GM23338 (cell line): ENCODE measurements around the gene PCDHB16. TPM values are rescaled to one million over a fixed set of nuclear protein-coding genes. Genes with fewer than 3 reads are reported as not detected.
"Not testable (repeated sequence)": the region's sequence is repeated elsewhere in the genome, so short reads cannot be mapped to it uniquely, and the experiment has no call there.

ENCODE experiments used
- ATAC-seq: fragments of 200-7000 bp; cut with Tn5 transposase; 3 replicates; pipeline ENCODE4 v1.9.1; 2020
- DNase-seq: peaks from one replicate; pipeline ENCODE4 v3.0.0-alpha.2; 2015; ENCODE audit warnings: low spot score
- H2AFZ ChIP-seq: fragments of 200-600 bp; sonication (generic); 2 replicates; pipeline ENCODE4 v1.8.0; 2016; ENCODE audit warnings: antibody characterized with exemption, mild to moderate bottlenecking, moderate library complexity
- H3F3A ChIP-seq: fragments of 200-600 bp; sonication (generic); replicated peaks from 2 replicates; pipeline ENCODE4 v1.8.0; 2017; ENCODE audit warnings: antibody characterized with exemption, mixed run types, low read depth
- H3K27ac ChIP-seq: fragments of 200-600 bp; sonication (generic); 2 replicates; pipeline ENCODE4 v1.6.1; 2016; ENCODE audit warnings: low read depth
- H3K27me3 ChIP-seq: fragments of 200-600 bp; sonication (generic); 2 replicates; pipeline ENCODE4 v1.8.0; 2016; ENCODE audit warnings: mild to moderate bottlenecking, mixed run types, moderate library complexity; ENCODE audit not compliant: insufficient read depth
- H3K36me3 ChIP-seq: fragments of 200-600 bp; sonication (generic); 2 replicates; pipeline ENCODE4 v1.8.0; 2016; ENCODE audit warnings: mild to moderate bottlenecking; ENCODE audit not compliant: insufficient read depth
- H3K4me1 ChIP-seq: fragments of 200-600 bp; sonication (generic); 2 replicates; pipeline ENCODE4 v1.8.0; 2016; ENCODE audit warnings: mild to moderate bottlenecking, moderate library complexity; ENCODE audit not compliant: insufficient read depth
- H3K4me2 ChIP-seq: fragments of 200-600 bp; sonication (generic); 2 replicates; pipeline ENCODE4 v1.7.1; 2017; ENCODE audit warnings: mixed run types
- H3K4me3 ChIP-seq: fragments of 200-600 bp; sonication (generic); 2 replicates; pipeline ENCODE4 v1.6.1; 2016; ENCODE audit warnings: mixed run types
- H3K79me2 ChIP-seq: fragments of 200-600 bp; sonication (generic); replicated peaks from 2 replicates; pipeline ENCODE4 v1.8.0; 2017; ENCODE audit warnings: mild to moderate bottlenecking; ENCODE audit not compliant: insufficient read depth
- H3K9me2 ChIP-seq: fragments of 200-600 bp; sonication (generic); 2 replicates; pipeline ENCODE4 v1.8.0; 2017; ENCODE audit not compliant: insufficient read depth
- H4K20me1 ChIP-seq: fragments of 200-600 bp; sonication (generic); replicated peaks from 2 replicates; pipeline ENCODE4 v1.8.0; 2017; ENCODE audit warnings: mild to moderate bottlenecking; ENCODE audit not compliant: insufficient read depth
- H3K27ac Mint-ChIP-seq: 2 replicates; pipeline ENCODE4 v1.8.0; 2020; ENCODE audit warnings: inconsistent platforms, mild to moderate bottlenecking, moderate library complexity, mixed read lengths
- H3K27me3 Mint-ChIP-seq: 3 replicates; pipeline ENCODE4 v1.8.0; 2022; ENCODE audit warnings: low read depth, mild to moderate bottlenecking, moderate library complexity, mixed read lengths, inconsistent platforms; ENCODE audit not compliant: insufficient read depth, poor library complexity
- H3K36me3 Mint-ChIP-seq: 3 replicates; pipeline ENCODE4 v1.8.0; 2021; ENCODE audit warnings: low read depth, mild to moderate bottlenecking, inconsistent platforms, moderate library complexity, mixed read lengths
- H3K4me1 Mint-ChIP-seq: 3 replicates; pipeline ENCODE4 v1.8.0; 2020; ENCODE audit warnings: mild to moderate bottlenecking, inconsistent platforms, mixed read lengths
- H3K4me3 Mint-ChIP-seq: 3 replicates; pipeline ENCODE4 v1.8.0; 2021; ENCODE audit warnings: moderate library complexity, mild to moderate bottlenecking, inconsistent platforms, mixed read lengths
- H3K9me3 Mint-ChIP-seq: 3 replicates; pipeline ENCODE4 v1.8.0; 2020; ENCODE audit warnings: moderate library complexity, mild to moderate bottlenecking, inconsistent platforms, mixed read lengths
- polyA plus RNA-seq: library from polyadenylated mRNA; unstranded; fragments of >200 nt; fragmentation: Nextera tagmentation; extraction: Ambion mirVana; gene quantifications from 2 replicates; pipeline ENCODE4 v1.2.1, GENCODE V29; 2016
- total RNA-seq: library from RNA; depleted of rRNA; stranded (reverse); fragments of >200 nt; shearing (Covaris generic); gene quantifications from 2 replicates; pipeline ENCODE4 v1.2.3, GENCODE V29; 2014
- TF ChIP-seq, protein P1 (sequence below), 2 experiments: fragments of 200-600 bp in 1 of 2; sonication (generic) in 1 of 2; conservative IDR thresholded peaks; 2 replicates each; pipeline versions ENCODE4 v1.5.1 to v1.6.1; 2016 to 2017; ENCODE audit warnings: antibody characterized with exemption in 2 of 2, low read depth in 2 of 2, mild to moderate bottlenecking in 2 of 2, moderate library complexity in 1 of 2

PCDHB16 gene
- total and polyA plus RNA-seq, 2 experiments from 2014 or later = 0.92 to 2.4 TPM

DNA sequence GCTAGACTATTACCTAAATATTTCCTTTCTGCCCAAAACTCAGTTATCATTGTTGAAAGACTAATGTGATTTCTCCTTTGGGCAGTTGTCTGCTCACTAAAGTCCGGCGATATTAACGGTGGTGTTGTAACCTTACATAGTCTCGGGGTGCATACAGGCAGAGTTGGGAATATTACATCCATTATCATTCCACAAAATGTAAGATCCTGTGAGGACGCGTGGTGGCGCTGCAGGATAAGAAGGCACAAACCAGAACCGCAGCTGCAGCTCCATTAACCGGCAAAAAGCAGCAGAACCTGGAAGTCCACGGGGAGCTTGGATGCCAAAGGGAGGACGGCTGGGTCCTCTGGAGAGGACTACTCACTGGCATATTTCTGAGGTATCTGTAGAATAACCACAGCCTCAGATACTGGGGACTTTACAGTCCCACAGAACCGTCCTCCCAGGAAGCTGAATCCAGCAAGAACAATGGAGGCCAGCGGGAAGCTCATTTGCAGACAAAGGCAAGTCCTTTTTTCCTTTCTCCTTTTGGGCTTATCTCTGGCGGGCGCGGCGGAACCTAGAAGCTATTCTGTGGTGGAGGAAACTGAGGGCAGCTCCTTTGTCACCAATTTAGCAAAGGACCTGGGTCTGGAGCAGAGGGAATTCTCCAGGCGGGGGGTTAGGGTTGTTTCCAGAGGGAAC lies 31.6 kb downstream of the PCDHB16 start, which contains the start of gene PCDHB13:
Gene PCDHB13, plus strand, starts transcription at position 264 of the 684 bp plus-strand sequence. Its CDS starts 205 bp downstream, at position 469.
- H3K4me2 ChIP-seq, H3F3A ChIP-seq, H3K4me1 ChIP-seq, H3K79me2 ChIP-seq, H2AFZ ChIP-seq, H3K4me1 Mint-ChIP-seq, H3K27me3 ChIP-seq, H3K9me2 ChIP-seq, H3K27me3 Mint-ChIP-seq, H3K27ac ChIP-seq, H3K36me3 ChIP-seq, H3K27ac Mint-ChIP-seq, H4K20me1 ChIP-seq: not testable (repeated sequence)
- H3K36me3 Mint-ChIP-seq = peaks cover 33% of the 10 kb centered on the region
- ATAC-seq (peak; percentile 89), DNase-seq (peak; percentile 90)
- H3K4me3 Mint-ChIP-seq = peak within 1 kb of the TSS; percentile 38; the same call in 1 of the 3 replicates
- peak within 1 kb of the TSS; percentile 35; the same call in 1 of the 2 replicates for H3K4me3 ChIP-seq
- TF ChIP-seq, protein P1, sequence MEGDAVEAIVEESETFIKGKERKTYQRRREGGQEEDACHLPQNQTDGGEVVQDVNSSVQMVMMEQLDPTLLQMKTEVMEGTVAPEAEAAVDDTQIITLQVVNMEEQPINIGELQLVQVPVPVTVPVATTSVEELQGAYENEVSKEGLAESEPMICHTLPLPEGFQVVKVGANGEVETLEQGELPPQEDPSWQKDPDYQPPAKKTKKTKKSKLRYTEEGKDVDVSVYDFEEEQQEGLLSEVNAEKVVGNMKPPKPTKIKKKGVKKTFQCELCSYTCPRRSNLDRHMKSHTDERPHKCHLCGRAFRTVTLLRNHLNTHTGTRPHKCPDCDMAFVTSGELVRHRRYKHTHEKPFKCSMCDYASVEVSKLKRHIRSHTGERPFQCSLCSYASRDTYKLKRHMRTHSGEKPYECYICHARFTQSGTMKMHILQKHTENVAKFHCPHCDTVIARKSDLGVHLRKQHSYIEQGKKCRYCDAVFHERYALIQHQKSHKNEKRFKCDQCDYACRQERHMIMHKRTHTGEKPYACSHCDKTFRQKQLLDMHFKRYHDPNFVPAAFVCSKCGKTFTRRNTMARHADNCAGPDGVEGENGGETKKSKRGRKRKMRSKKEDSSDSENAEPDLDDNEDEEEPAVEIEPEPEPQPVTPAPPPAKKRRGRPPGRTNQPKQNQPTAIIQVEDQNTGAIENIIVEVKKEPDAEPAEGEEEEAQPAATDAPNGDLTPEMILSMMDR (conservative IDR thresholded peaks at IDR 0.05; ENCODE audit: low read depth in 2 of 2) = peak; percentile 72 to 73
- H3K9me3 Mint-ChIP-seq = peaks cover 37% of the 10 kb centered on the region

DNA sequence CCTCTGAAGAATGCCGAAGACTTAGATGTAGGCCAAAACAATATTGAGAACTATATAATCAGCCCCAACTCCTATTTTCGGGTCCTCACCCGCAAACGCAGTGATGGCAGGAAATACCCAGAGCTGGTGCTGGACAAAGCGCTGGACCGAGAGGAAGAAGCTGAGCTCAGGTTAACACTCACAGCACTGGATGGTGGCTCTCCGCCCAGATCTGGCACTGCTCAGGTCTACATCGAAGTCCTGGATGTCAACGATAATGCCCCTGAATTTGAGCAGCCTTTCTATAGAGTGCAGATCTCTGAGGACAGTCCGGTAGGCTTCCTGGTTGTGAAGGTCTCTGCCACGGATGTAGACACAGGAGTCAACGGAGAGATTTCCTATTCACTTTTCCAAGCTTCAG lies 32.4 kb downstream of the PCDHB16 start:
- H3K27ac Mint-ChIP-seq, DNase-seq, H4K20me1 ChIP-seq, H3K4me3 ChIP-seq, H3K4me1 ChIP-seq, H3K4me2 ChIP-seq, H3K4me1 Mint-ChIP-seq, H3K27me3 ChIP-seq, H3K36me3 ChIP-seq, ATAC-seq, H3K27ac ChIP-seq, H3F3A ChIP-seq, H3K9me2 ChIP-seq, H2AFZ ChIP-seq, H3K27me3 Mint-ChIP-seq, H3K79me2 ChIP-seq, H3K4me3 Mint-ChIP-seq: not testable (repeated sequence)
- Mint-ChIP-seq H3K9me3 (peaks cover 34% of the 10 kb centered on the region), H3K36me3 (peaks cover 32% of the 10 kb centered on the region)

DNA sequence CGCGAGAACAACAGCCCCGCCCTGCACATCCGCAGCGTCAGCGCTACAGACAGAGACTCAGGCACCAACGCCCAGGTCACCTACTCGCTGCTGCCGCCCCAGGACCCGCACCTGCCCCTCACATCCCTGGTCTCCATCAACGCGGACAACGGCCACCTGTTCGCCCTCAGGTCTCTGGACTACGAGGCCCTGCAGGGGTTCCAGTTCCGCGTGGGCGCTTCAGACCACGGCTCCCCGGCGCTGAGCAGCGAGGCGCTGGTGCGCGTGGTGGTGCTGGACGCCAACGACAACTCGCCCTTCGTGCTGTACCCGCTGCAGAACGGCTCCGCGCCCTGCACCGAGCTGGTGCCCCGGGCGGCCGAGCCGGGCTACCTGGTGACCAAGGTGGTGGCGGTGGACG lies 33.3 kb downstream of the PCDHB16 start:
- ATAC-seq, DNase-seq, H3F3A ChIP-seq, H3K4me3 ChIP-seq, H3K36me3 ChIP-seq, H3K4me1 Mint-ChIP-seq, H3K27ac ChIP-seq, H3K4me1 ChIP-seq, H4K20me1 ChIP-seq, H3K4me2 ChIP-seq, H3K9me2 ChIP-seq, H3K27ac Mint-ChIP-seq, H3K27me3 ChIP-seq, H3K79me2 ChIP-seq, H2AFZ ChIP-seq, H3K4me3 Mint-ChIP-seq, H3K27me3 Mint-ChIP-seq: not testable (repeated sequence)
- H3K36me3 Mint-ChIP-seq = peaks cover 26% of the 10 kb centered on the region
- peaks cover 28% of the 10 kb centered on the region for H3K9me3 Mint-ChIP-seq

DNA sequence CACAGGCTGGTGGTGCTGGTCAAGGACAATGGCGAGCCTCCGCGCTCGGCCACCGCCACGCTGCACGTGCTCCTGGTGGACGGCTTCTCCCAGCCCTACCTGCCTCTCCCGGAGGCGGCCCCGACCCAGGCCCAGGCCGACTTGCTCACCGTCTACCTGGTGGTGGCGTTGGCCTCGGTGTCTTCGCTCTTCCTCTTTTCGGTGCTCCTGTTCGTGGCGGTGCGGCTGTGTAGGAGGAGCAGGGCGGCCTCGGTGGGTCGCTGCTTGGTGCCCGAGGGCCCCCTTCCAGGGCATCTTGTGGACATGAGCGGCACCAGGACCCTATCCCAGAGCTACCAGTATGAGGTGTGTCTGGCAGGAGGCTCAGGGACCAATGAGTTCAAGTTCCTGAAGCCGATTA lies 33.8 kb downstream of the PCDHB16 start:
- DNase-seq, H3K27me3 Mint-ChIP-seq, H3K4me1 ChIP-seq, H3K27ac ChIP-seq, H4K20me1 ChIP-seq, H3K27ac Mint-ChIP-seq, H3K4me2 ChIP-seq, H3K9me2 ChIP-seq, H3K27me3 ChIP-seq, H3F3A ChIP-seq, H3K4me3 ChIP-seq, ATAC-seq, H3K4me3 Mint-ChIP-seq, H3K4me1 Mint-ChIP-seq, H2AFZ ChIP-seq, H3K36me3 ChIP-seq, H3K79me2 ChIP-seq: not testable (repeated sequence)
- Mint-ChIP-seq H3K36me3 (peaks cover 24% of the 10 kb centered on the region), H3K9me3 (peaks cover 25% of the 10 kb centered on the region)
